Small intestine (tissue), 7 donors: Measurements from ENCODE around the gene UGT1A7. TPM values are rescaled to one million over a fixed set of nuclear protein-coding genes. Genes with fewer than 3 reads are reported as not detected.
A peak's percentile ranks its signal among the peaks of the same experiment; 100 is the strongest.

Experiments used
- DNase-seq, 2 donors: peaks; one replicate each; pipeline versions ENCODE4 v3.0.0 to v3.0.0-alpha.2; 2013
- FAIRE-seq: peaks from 2 replicates; lab custom pipeline; 2012; peaks lifted over from hg19 to GRCh38; lab: Jason Lieb, UNC
- H3K27ac ChIP-seq, 3 donors: one replicate each; pipeline ENCODE4 v1.5.1; 2013; ENCODE audit warnings: low read length in 2 of 3, mild to moderate bottlenecking in 2 of 3, control low read depth in 1 of 3, inconsistent platforms in 1 of 3, low read depth in 1 of 3, moderate library complexity in 1 of 3
- H3K27me3 ChIP-seq, 3 donors: one replicate each; pipeline ENCODE4 v1.6.1; 2013; ENCODE audit warnings: low read length in 3 of 3, inconsistent platforms in 1 of 3; ENCODE audit not compliant: control insufficient read depth in 3 of 3, insufficient read depth in 3 of 3
- H3K36me3 ChIP-seq, 3 donors: one replicate each; pipeline ENCODE4 v1.6.1; 2013; ENCODE audit warnings: low read length in 3 of 3, inconsistent platforms in 1 of 3, low read depth in 1 of 3, mild to moderate bottlenecking in 1 of 3, moderate library complexity in 1 of 3; ENCODE audit not compliant: control insufficient read depth in 3 of 3, insufficient read depth in 2 of 3
- H3K4me1 ChIP-seq, 3 donors: one replicate each; pipeline ENCODE4 v1.6.1; 2013; ENCODE audit warnings: low read length in 2 of 3, inconsistent platforms in 1 of 3, low read depth in 1 of 3, mild to moderate bottlenecking in 1 of 3, moderate library complexity in 1 of 3; ENCODE audit not compliant: control insufficient read depth in 3 of 3, insufficient read depth in 2 of 3
- H3K4me3 ChIP-seq, 3 donors: one replicate each; pipeline ENCODE4 v1.5.1; 2013; ENCODE audit warnings: low read length in 3 of 3, control low read depth in 1 of 3, inconsistent platforms in 1 of 3, low read depth in 1 of 3, mild to moderate bottlenecking in 1 of 3, moderate library complexity in 1 of 3
- H3K9me3 ChIP-seq, 2 donors: one replicate each; pipeline ENCODE4 v1.6.1; 2013; ENCODE audit warnings: low read depth in 1 of 2, low read length in 1 of 2; ENCODE audit not compliant: control insufficient read depth in 2 of 2, insufficient read depth in 1 of 2
- WGBS, 3 donors: extraction: QIAGEN DNeasy Blood & Tissue Kit; methylation state at CpG; one replicate each; pipeline ENCODE4 v1.1.7; 2013; 5-methylcytosine and 5-hydroxymethylcytosine counted together
- polyA plus RNA-seq, 4 donors: library from polyadenylated mRNA; stranded (reverse) in 3 of 4; unstranded in 1 of 4; fragments of 200-250 nt in 3 of 4; fragments of 120-200 nt in 1 of 4; gene quantifications; one replicate each; pipeline versions ENCODE4 v1.2.1 to v1.2.3, GENCODE V29; 2013
- donor health status: healthy with polysubstance abuse.
- donor health status: control.
- donor health status: control.
- donor health status: Bipolar disorder and iron deficiency.
- donor health status: healthy.

Gene UGT1A7
- polyA plus RNA-seq, 4 donors = 0.03 to 9.6 (median 0.19) TPM; not detected in 1

DNA sequence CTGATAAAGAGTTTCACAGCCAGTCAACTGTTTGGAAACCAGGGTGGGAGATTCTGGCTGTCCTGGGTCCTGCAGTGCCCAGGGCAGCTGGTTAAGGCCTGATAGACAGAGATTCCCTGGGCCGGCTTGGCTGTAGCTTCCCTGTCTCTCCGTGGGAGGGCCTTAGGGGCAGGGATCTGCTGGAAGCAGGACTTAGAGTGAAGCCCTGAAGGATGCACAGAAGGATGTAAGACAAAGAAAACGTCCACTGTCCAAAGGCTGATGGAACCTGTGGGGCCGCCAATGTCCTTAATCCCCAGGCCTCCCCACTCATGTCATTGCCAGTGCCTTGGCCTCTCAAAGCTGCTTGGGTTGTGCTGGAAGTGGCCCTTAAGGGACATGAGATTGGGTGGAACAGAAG lies 129.4 kb downstream of the UGT1A7 start:
- no peaks in the 10 kb centered on the region for H3K9me3 ChIP-seq
- H3K27ac ChIP-seq = no peak overlapping the region
- no peak for FAIRE-seq
- WGBS, 3 donors = 66 to 81% (median 71%) methylated on average over 4 of the region's 4 CpGs
- no peak overlapping the region for H3K4me3 ChIP-seq
- peaks cover 0 to 2% (median 0%) of the 10 kb centered on the region in 3 donors for H3K27me3 ChIP-seq
- H3K36me3 ChIP-seq = no peaks in the 10 kb centered on the region
- H3K4me1 ChIP-seq = no peaks in the 10 kb centered on the region
- DNase-seq = no peak

DNA sequence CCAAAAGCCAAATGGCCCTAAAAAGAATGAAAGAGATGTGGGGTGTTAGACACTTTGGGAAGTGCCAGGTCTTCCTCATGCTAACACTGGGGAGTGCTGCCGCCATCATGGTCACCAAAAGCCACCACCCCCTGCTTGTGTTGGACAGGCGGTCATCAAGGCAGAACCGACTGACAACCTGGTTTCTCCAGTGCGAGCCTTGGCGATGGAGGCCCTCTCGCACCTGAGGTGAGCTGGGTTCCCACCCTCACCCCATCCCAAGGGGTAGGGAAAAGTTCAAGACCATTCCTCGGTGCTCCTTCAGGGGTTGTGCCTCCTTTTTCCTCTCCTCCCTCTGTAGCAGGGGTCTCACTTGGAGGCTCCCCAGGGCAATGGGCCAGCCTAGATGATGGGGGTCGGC lies 130.0 kb downstream of the UGT1A7 start:
- Histone ChIP-seq H3K9me3 (peaks cover 0 to 2% of the 10 kb centered on the region in 2 donors), H3K27ac (no peak overlapping the region), H3K36me3 (no peaks in the 10 kb centered on the region), H3K4me1 (peaks cover 0 to 5% (median 0%) of the 10 kb centered on the region in 3 donors), H3K4me3 (no peak overlapping the region), H3K27me3 (peaks cover 0 to 2% (median 0%) of the 10 kb centered on the region in 3 donors)
- DNase-seq (no peak), FAIRE-seq (no peak)
- 89 to 98% (median 90%) methylated on average over 8 of the region's 8 CpGs for WGBS, 3 donors

DNA sequence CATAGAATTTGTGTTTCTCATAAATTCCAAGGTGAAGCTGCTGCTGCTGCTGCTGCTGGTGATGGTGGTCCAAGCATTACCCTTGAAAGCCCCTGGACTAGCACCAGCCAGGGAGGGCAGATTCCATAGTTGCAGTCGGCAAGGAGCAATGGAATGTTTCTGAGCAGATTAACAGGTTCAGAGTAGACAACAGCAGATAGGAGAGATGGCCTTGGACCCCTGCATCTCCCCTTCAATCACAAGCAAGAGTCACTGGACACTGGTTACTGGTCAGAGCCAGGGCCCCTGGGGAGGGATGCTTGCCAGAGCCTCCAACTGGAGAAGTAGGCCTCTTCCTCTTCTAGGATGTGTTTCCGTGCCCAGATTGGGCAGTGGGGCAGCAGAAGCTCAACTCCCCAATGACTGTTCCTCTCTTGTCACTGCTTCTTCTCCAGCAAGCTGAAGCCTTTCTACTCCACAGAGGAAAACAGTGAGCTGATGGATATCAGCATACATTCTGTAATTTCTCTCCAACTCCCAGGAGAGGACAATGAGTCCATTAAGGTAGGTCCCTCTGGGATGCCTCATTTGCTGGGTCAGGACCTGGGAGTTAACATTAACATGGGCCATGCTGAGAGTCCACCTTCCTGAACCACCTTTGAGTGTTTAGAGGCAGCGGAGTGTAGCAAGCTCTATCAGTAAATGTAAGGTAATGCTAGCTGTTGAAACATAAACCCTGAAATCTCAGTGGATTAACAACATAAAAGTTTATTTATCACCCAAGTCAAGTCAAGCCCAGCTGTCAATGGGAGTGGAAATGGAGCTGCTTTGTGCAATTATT lies 131.7 kb downstream of the UGT1A7 start:
- DNase-seq (no peak), FAIRE-seq (no peak)
- Histone ChIP-seq H3K36me3 (no peaks in the 10 kb centered on the region), H3K4me3 (no peak overlapping the region), H3K9me3 (peaks cover 0 to 2% of the 10 kb centered on the region in 2 donors), H3K4me1 (peaks cover 0 to 20% (median 0%) of the 10 kb centered on the region in 3 donors), H3K27me3 (no peaks in the 10 kb centered on the region), H3K27ac (no peak overlapping the region)
- WGBS, 3 donors = 89 to 92% (median 92%) methylated on average over 3 of the region's 3 CpGs

DNA sequence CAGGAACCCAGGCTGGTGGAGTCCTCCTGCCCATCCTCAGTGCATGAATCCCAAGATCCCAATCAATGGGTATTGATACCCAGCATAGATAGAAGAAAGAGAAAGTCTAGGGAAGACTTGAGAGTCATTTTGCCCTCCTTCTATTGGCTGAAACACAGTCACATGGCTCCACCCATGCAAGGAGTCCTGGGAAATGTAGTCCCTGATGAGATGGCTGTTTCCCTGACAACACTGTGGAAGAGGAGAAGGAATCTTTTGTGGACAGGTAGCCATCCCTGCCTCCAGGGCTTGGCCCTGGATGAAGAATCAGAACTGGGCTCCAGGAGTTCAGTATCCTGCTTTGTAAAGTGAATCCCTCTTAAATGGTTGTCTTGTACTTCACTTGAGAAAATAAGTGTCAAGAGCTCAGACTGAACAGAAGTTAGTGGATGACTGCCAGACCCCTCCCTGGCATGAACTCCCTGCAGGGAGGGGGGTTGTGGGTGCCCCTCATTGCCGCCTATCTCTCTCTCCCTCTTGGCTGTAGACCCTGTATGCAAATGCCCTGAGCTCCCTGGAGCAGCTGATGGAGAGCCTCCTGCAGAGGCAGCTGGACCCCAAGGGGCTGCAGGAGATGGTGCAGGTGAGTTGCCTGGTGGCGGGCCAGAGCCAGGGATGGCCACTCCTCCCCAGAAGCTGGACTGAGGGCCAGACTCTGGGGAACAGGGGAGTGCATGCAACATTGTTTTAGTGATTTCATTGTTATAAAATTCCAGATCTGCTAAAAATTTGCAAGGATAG lies 132.5 kb downstream of the UGT1A7 start:
- Histone ChIP-seq H3K27ac (no peak overlapping the region), H3K4me3 (no peak overlapping the region), H3K4me1 (peaks cover 0 to 23% (median 0%) of the 10 kb centered on the region in 3 donors), H3K36me3 (no peaks in the 10 kb centered on the region), H3K9me3 (peaks cover 0 to 2% of the 10 kb centered on the region in 2 donors), H3K27me3 (no peaks in the 10 kb centered on the region)
- WGBS, 3 donors = 83 to 100% (median 91%) methylated on average over 2 of the region's 2 CpGs
- FAIRE-seq = no peak
- DNase-seq = no peak

DNA sequence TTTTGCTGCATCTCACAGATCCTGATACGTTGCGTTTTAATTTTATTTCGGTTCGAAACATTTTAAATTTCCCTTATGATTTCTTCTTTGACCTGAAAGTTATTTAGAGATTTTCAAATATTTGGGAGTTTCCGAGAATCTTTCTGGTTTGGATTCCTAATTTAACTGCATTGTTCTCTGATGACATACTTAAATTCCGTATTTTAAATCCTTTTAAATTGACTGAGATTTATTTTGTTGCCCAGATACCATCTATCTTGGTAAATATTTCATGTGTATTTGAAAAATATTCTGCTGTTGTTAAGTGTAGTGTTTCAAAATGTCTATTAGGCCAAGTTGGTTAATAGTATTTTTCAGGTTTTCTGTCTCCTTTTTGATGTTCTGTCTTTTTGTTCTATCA lies 134.2 kb downstream of the UGT1A7 start:
- FAIRE-seq = no peak
- no peak overlapping the region for H3K27ac ChIP-seq
- 80 to 96% (median 90%) methylated on average over 6 of the region's 6 CpGs for WGBS, 3 donors
- DNase-seq = no peak
- H3K4me3 ChIP-seq = no peak overlapping the region
- no peaks in the 10 kb centered on the region for H3K27me3 ChIP-seq
- H3K36me3 ChIP-seq = no peaks in the 10 kb centered on the region
- H3K4me1 ChIP-seq = peaks cover 0 to 23% (median 0%) of the 10 kb centered on the region in 3 donors
- H3K9me3 ChIP-seq = peaks cover 0 to 2% of the 10 kb centered on the region in 2 donors

DNA sequence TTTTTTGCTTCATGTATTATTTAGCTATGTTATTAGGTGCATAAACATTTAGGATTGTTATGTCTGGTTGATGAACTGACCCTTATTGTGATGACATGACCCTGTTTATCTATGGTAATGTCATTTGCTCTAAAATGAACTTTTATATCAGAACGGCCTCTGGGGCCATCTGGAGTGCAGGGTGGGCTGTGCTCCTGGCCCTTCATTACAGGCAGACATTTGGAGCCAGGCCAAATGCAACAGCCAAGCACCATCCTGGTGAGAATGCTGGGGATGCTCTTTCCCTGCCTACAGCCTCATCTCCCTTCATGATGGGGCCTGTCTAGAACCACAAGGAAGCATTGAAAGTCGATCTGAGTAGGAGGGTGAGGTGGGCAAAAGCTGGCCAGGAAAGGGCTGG lies 134.6 kb downstream of the UGT1A7 start:
- Histone ChIP-seq H3K4me1 (peaks cover 0 to 23% (median 0%) of the 10 kb centered on the region in 3 donors), H3K36me3 (no peaks in the 10 kb centered on the region), H3K9me3 (peaks cover 0 to 2% of the 10 kb centered on the region in 2 donors), H3K27ac (peak overlapping the region in 1 of 3 donors; percentile 60), H3K27me3 (no peaks in the 10 kb centered on the region), H3K4me3 (no peak overlapping the region)
- FAIRE-seq (no peak), DNase-seq (no peak)
- WGBS, 3 donors = 60 to 74% (median 61%) methylated on average over 2 of the region's 2 CpGs

DNA sequence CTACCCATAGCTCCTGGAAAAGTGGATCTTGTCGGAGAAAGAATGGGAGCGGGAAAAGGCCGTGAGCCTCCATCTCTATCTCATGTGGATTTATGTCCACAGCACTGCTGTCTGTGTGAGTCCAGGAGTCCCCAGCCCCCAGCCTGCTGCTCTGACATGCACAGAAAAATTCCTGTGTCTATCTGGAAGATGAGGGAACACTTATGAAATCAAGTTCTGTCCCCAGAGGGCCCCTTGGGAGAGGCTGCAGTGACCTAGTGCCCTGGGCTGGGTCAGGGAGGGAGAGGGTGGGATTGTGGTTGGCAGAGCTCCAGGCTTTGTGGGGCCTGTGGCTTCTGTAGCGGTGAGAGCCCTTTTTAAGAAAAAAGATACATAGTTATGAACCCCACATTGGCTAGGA lies 135.1 kb downstream of the UGT1A7 start:
- H3K36me3 ChIP-seq = no peaks in the 10 kb centered on the region
- peak overlapping the region in 1 of 3 donors; percentile 60 for H3K27ac ChIP-seq
- H3K4me1 ChIP-seq = peaks cover 0 to 23% (median 2%) of the 10 kb centered on the region in 3 donors
- DNase-seq (peak in 1 of 2 donors; percentile 71), FAIRE-seq (no peak)
- no peak overlapping the region for H3K4me3 ChIP-seq
- H3K27me3 ChIP-seq = no peaks in the 10 kb centered on the region
- H3K9me3 ChIP-seq = peaks cover 0 to 2% of the 10 kb centered on the region in 2 donors
- WGBS, 3 donors = 77 to 78% (median 77%) methylated on average over 4 of the region's 4 CpGs

DNA sequence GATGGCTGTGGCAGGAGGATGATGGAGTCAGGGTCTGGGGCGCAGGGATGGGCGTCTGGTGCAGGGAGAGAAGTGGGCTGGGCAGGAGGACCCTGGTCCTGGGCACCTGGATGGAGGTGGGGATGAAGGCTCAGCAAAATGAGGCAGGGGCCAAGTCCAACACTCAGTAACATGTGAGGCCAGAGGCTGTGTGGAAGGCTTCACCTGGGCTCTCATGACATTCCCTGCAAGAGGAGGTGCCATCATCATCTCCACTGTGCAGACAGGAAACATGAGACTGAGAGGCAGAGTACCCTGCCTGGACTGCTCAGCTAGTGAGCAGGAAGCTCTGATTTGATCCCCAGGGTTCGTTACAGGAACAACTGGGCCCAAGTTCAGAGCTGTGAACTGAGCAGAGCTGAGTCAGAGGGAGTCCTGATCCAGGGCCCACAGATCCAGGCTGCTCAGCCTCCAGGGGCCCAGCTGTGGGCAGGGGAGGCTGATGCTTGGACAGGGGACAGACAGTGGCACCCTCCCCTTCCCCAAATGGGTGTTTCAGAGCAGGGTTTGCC lies 135.7 kb downstream of the UGT1A7 start:
- WGBS, 3 donors = 65 to 73% (median 72%) methylated on average over 3 of the region's 3 CpGs
- H3K4me1 ChIP-seq = peaks cover 0 to 23% (median 2%) of the 10 kb centered on the region in 3 donors
- H3K27ac ChIP-seq = peak overlapping the region in 1 of 3 donors; percentile 50
- no peak overlapping the region for H3K4me3 ChIP-seq
- peaks cover 0 to 2% of the 10 kb centered on the region in 2 donors for H3K9me3 ChIP-seq
- no peaks in the 10 kb centered on the region for H3K27me3 ChIP-seq
- FAIRE-seq = no peak
- no peaks in the 10 kb centered on the region for H3K36me3 ChIP-seq
- peak; percentile 34 to 50 for DNase-seq
